CD4-positive, alpha-beta T cell (primary cell): ENCODE data around the gene FMNL2. TPM values are rescaled to one million over a fixed set of nuclear protein-coding genes. Genes with fewer than 3 reads are reported as not detected.

ENCODE experiments used
- ATAC-seq: fragments of 200-7000 bp; cut with Tn5 transposase; one replicate; pipeline ENCODE4 v1.10.0; 2022; ENCODE audit warnings: mild to moderate bottlenecking; ENCODE audit not compliant: poor library complexity
- CTCF ChIA-PET: fragments of 350-600 bp; sonication (Branson Sonifier 250); formaldehyde crosslinking; loops from one replicate; lab custom pipeline; 2021; ENCODE audit warnings: antibody characterized with exemption, inconsistent platforms; lab: Charles Lee
- POLR2A ChIA-PET: fragments of 350-600 bp; sonication (Branson Sonifier 250); formaldehyde crosslinking; loops from one replicate; lab custom pipeline; 2021; ENCODE audit warnings: antibody characterized with exemption, inconsistent platforms; lab: Charles Lee
- DNase-seq, 14 experiments: peaks; one replicate each; pipeline ENCODE4 v3.0.0-alpha.2; 2013 to 2020; ENCODE audit warnings: mixed read lengths in 2 of 14
- H3K27ac ChIP-seq, 2 donors: one replicate each; pipeline versions ENCODE4 v1.5.1 to v1.7.0; 2013; ENCODE audit warnings: low read length in 2 of 2, low read depth in 1 of 2, mild to moderate bottlenecking in 1 of 2
- H3K27me3 ChIP-seq, 2 experiments: 1 replicate in 1 of 2; 2 replicates in 1 of 2; pipeline versions ENCODE4 v1.6.1 to v1.7.0; 2013; ENCODE audit warnings: low read length in 2 of 2, control low read depth in 1 of 2, mild to moderate bottlenecking in 1 of 2, moderate library complexity in 1 of 2; ENCODE audit not compliant: insufficient read depth in 2 of 2, control insufficient read depth in 1 of 2
- H3K36me3 ChIP-seq: one replicate; pipeline ENCODE4 v1.6.1; 2013; ENCODE audit warnings: low read length, control low read depth; ENCODE audit not compliant: insufficient read depth
- H3K4me1 ChIP-seq: one replicate; pipeline ENCODE4 v1.6.1; 2013; ENCODE audit warnings: low read length, control low read depth; ENCODE audit not compliant: insufficient read depth
- H3K4me3 ChIP-seq: one replicate; pipeline ENCODE4 v1.5.1; 2013; ENCODE audit warnings: mild to moderate bottlenecking, low read length, moderate library complexity
- H3K9me3 ChIP-seq, 2 experiments: 1 replicate in 1 of 2; 2 replicates in 1 of 2; pipeline versions ENCODE4 v1.6.1 to v1.7.0; 2013; ENCODE audit warnings: low read length in 2 of 2, mild to moderate bottlenecking in 2 of 2, control low read depth in 1 of 2, moderate library complexity in 1 of 2; ENCODE audit not compliant: control insufficient read depth in 1 of 2, insufficient read depth in 1 of 2
- H3K27ac Mint-ChIP-seq: one replicate; pipeline ENCODE4 v1.8.0; 2020; ENCODE audit warnings: mixed read lengths
- H3K27me3 Mint-ChIP-seq: one replicate; pipeline ENCODE4 v1.8.0; 2021; ENCODE audit warnings: mixed read lengths
- H3K36me3 Mint-ChIP-seq: one replicate; pipeline ENCODE4 v1.8.0; 2021; ENCODE audit warnings: low read depth, mixed read lengths
- H3K4me1 Mint-ChIP-seq: one replicate; pipeline ENCODE4 v1.8.0; 2021; ENCODE audit warnings: low read depth, mixed read lengths
- H3K4me3 Mint-ChIP-seq: one replicate; pipeline ENCODE4 v1.8.0; 2020; ENCODE audit warnings: mild to moderate bottlenecking, mixed read lengths
- H3K9me3 Mint-ChIP-seq: one replicate; pipeline ENCODE4 v1.8.0; 2020; ENCODE audit warnings: mixed read lengths
- CTCF ChIP-seq: fragments of 200-600 bp; IDR thresholded peaks from one replicate; pipeline ENCODE4 v1.8.0; 2022; ENCODE audit warnings: antibody characterized with exemption, mild to moderate bottlenecking
- intact Hi-C, 2 experiments: fragments of 100-400 bp; cut with DNase I in 1 of 2; cut with micrococcal nuclease in 1 of 2; formaldehyde crosslinking; loops; one replicate each; pipeline versions ENCODE4 v1.15.1 to v1.9.0; 2023 to 2025; cut with DNase I, micrococcal nuclease
- total RNA-seq, 174 experiments: library from RNA in 2 of 174; stranded (reverse) in 2 of 174; gene quantifications; one replicate each; pipeline ENCODE4 v1.2.3 and lab custom pipeline; 2021 to 2026

The FMNL2 gene
- total RNA-seq, 2 experiments from 2014 or later = 0.30 to 0.31 TPM

DNA sequence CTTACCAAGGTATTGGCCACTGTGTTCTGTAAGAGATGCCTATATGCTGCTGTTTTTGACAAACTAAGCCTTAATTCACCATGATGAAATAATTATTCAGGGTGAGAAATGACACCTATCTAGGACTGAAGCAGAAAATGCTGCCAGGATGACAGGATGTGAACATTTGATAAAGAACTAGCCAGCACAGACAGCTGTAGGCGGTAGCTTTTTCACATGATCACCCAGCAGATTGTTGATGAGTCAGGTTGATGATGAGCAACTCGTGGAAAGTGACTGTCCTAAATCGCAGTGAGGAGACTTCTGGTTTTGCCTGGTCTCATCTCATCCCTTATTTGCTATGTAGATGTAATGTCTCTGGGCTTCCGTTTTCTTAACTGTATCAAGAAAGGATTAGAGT lies 238.2 kb downstream of the FMNL2 start:
- H3K9me3 Mint-ChIP-seq = no peaks in the 10 kb centered on the region
- no peaks in the 10 kb centered on the region for H3K36me3 Mint-ChIP-seq
- ATAC-seq = no peak
- Histone ChIP-seq H3K27ac (no peak overlapping the region), H3K9me3 (no peaks in the 10 kb centered on the region), H3K27me3 (no peaks in the 10 kb centered on the region), H3K4me3 (no peak overlapping the region), H3K4me1 (no peaks in the 10 kb centered on the region), H3K36me3 (no peaks in the 10 kb centered on the region)
- TF ChIP-seq CTCF = no peak
- no peak overlapping the region for H3K27ac Mint-ChIP-seq
- POLR2A ChIA-PET = no interaction called here
- no peaks in the 10 kb centered on the region for H3K27me3 Mint-ChIP-seq
- H3K4me1 Mint-ChIP-seq = no peaks in the 10 kb centered on the region
- H3K4me3 Mint-ChIP-seq = no peak overlapping the region
- peak in 3 of 14 experiments; percentile 19 to 64 (median 36) for DNase-seq
- intact Hi-C loops = no loop called here
- CTCF ChIA-PET = no interaction called here

GRCh38 chr2:152577579-152577978 lies 242.6 kb downstream of the FMNL2 start:
- H3K4me3 ChIP-seq = no peak overlapping the region
- H3K27ac ChIP-seq = no peak overlapping the region
- DNase-seq (no peak), ATAC-seq (no peak)
- CTCF ChIA-PET = no interaction called here
- no peaks in the 10 kb centered on the region for H3K27me3 Mint-ChIP-seq
- POLR2A ChIA-PET = no interaction called here
- H3K9me3 ChIP-seq = no peaks in the 10 kb centered on the region
- H3K4me3 Mint-ChIP-seq = no peak overlapping the region
- H3K4me1 Mint-ChIP-seq = no peaks in the 10 kb centered on the region
- intact Hi-C loops = no loop called here
- H3K4me1 ChIP-seq = no peaks in the 10 kb centered on the region
- no peak overlapping the region for H3K27ac Mint-ChIP-seq
- no peaks in the 10 kb centered on the region for H3K9me3 Mint-ChIP-seq
- no peaks in the 10 kb centered on the region for H3K36me3 Mint-ChIP-seq
- H3K27me3 ChIP-seq = no peaks in the 10 kb centered on the region
- no peak for TF ChIP-seq CTCF
- H3K36me3 ChIP-seq = no peaks in the 10 kb centered on the region

DNA sequence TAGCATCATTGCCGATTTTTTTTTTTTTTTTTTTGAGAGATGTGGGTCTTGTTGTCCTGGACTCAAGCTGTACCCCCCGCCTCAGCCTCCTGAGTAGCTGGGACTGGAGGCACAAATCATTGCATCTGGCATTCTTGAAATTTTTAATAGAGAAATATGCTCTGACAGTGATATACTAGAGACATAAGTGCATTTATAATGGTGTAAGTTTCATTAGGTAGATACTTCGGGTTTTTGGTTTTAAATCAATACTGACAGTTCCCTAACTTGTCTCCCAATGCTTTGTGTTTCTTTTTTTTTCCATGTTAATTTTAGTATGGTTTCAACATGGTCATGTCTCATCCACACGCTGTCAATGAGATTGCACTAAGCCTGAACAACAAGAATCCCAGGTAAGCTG lies 243.6 kb downstream of the FMNL2 start:
- peaks cover 0 to 3% of the 10 kb centered on the region in 2 experiments for H3K27me3 ChIP-seq
- no peak for TF ChIP-seq CTCF
- H3K27me3 Mint-ChIP-seq = peaks cover 5% of the 10 kb centered on the region
- no peak overlapping the region for H3K4me3 ChIP-seq
- ChIA-PET CTCF (no interaction called here), POLR2A (no interaction called here)
- H3K36me3 Mint-ChIP-seq = no peaks in the 10 kb centered on the region
- H3K4me3 Mint-ChIP-seq = no peak overlapping the region
- H3K9me3 ChIP-seq = no peaks in the 10 kb centered on the region
- no peaks in the 10 kb centered on the region for H3K4me1 ChIP-seq
- DNase-seq (no peak), ATAC-seq (no peak)
- no peaks in the 10 kb centered on the region for H3K9me3 Mint-ChIP-seq
- H3K27ac ChIP-seq = no peak overlapping the region
- intact Hi-C loops = no loop called here
- no peaks in the 10 kb centered on the region for H3K36me3 ChIP-seq
- H3K4me1 Mint-ChIP-seq = no peaks in the 10 kb centered on the region
- no peak overlapping the region for H3K27ac Mint-ChIP-seq
